NCI-H526 treated with DMSO at 0.1 percent for 48 hours (cell line): ENCODE measurements around the gene FRMD3.

Source experiments
- DNase-seq: peaks from one replicate; lab custom pipeline; 2025; lab: John Stamatoyannopoulos, UW

FRMD3 gene

GRCh38 chr9:83234541-83234940 is 303.7 kb downstream of the FRMD3 start:
- DNase-seq = no peak

GRCh38 chr9:83233647-83234046 is 304.6 kb downstream of the FRMD3 start:
- DNase-seq = no peak

- no peak for DNase-seq
These were observed 307.2 kb downstream of the FRMD3 start for GRCh38 chr9:83231039-83231438.

GRCh38 chr9:83220730-83221129 is 317.5 kb downstream of the FRMD3 start:
- no peak for DNase-seq

- no peak for DNase-seq
These were observed 318.2 kb downstream of the FRMD3 start for GRCh38 chr9:83219924-83220438.

- DNase-seq = peak; percentile 65
These were observed 318.9 kb downstream of the FRMD3 start for GRCh38 chr9:83219154-83219923.

- no peak for DNase-seq
These were observed 319.6 kb downstream of the FRMD3 start for GRCh38 chr9:83218411-83219090.

- no peak for DNase-seq
These were observed 328.9 kb downstream of the FRMD3 start for GRCh38 chr9:83209188-83209731.

- no peak for DNase-seq
These were observed 329.9 kb downstream of the FRMD3 start for GRCh38 chr9:83208065-83208850.

GRCh38 chr9:83204047-83204446 is 334.2 kb downstream of the FRMD3 start:
- DNase-seq = no peak

- no peak for DNase-seq
These were observed 337.7 kb downstream of the FRMD3 start for GRCh38 chr9:83200531-83200930.

- no peak for DNase-seq
These were observed 338.4 kb downstream of the FRMD3 start for GRCh38 chr9:83199832-83200231.

- DNase-seq = peak; percentile 4
These were observed 339.0 kb downstream of the FRMD3 start for GRCh38 chr9:83199240-83199639.

GRCh38 chr9:83198371-83198770 is 339.8 kb downstream of the FRMD3 start:
- no peak for DNase-seq

GRCh38 chr9:83197591-83197990 is 340.6 kb downstream of the FRMD3 start:
- DNase-seq = no peak

GRCh38 chr9:83196946-83197345 is 341.3 kb downstream of the FRMD3 start:
- no peak for DNase-seq
